HL-60 (cell line): ENCODE results near the gene AGA.

Experiments
- CTCF ChIP-seq: IDR thresholded peaks from one replicate; pipeline ENCODE4 v1.5.1; 2011; ENCODE audit warnings: low read length, control low read depth, inconsistent platforms; ENCODE audit not compliant: insufficient read depth
- GABPA ChIP-seq: IDR thresholded peaks from 2 replicates; pipeline ENCODE4 v1.6.1; 2012; ENCODE audit warnings: low read depth
- POLR2AphosphoS5 ChIP-seq: IDR thresholded peaks from 2 replicates; pipeline ENCODE4 v1.6.1; 2012; ENCODE audit warnings: low read depth
- TF ChIP-seq, protein P1 (sequence below): IDR thresholded peaks from 2 replicates; pipeline ENCODE4 v1.6.1; 2012; ENCODE audit warnings: low read depth; ENCODE audit not compliant: insufficient replicate concordance

GRCh38 chr4:177436456-177436855, 5.8 kb downstream of the AGA start:
- TF ChIP-seq CTCF = no peak
- TF ChIP-seq, protein P1, sequence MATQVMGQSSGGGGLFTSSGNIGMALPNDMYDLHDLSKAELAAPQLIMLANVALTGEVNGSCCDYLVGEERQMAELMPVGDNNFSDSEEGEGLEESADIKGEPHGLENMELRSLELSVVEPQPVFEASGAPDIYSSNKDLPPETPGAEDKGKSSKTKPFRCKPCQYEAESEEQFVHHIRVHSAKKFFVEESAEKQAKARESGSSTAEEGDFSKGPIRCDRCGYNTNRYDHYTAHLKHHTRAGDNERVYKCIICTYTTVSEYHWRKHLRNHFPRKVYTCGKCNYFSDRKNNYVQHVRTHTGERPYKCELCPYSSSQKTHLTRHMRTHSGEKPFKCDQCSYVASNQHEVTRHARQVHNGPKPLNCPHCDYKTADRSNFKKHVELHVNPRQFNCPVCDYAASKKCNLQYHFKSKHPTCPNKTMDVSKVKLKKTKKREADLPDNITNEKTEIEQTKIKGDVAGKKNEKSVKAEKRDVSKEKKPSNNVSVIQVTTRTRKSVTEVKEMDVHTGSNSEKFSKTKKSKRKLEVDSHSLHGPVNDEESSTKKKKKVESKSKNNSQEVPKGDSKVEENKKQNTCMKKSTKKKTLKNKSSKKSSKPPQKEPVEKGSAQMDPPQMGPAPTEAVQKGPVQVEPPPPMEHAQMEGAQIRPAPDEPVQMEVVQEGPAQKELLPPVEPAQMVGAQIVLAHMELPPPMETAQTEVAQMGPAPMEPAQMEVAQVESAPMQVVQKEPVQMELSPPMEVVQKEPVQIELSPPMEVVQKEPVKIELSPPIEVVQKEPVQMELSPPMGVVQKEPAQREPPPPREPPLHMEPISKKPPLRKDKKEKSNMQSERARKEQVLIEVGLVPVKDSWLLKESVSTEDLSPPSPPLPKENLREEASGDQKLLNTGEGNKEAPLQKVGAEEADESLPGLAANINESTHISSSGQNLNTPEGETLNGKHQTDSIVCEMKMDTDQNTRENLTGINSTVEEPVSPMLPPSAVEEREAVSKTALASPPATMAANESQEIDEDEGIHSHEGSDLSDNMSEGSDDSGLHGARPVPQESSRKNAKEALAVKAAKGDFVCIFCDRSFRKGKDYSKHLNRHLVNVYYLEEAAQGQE = no peak
- TF ChIP-seq POLR2AphosphoS5 = no peak
- TF ChIP-seq GABPA = no peak
